Panc1 (cell line): ENCODE results near the gene HS3ST3A1. TPM values are rescaled to one million over a fixed set of nuclear protein-coding genes. Genes with fewer than 3 reads are reported as not detected.

Experiments used
- ATAC-seq: fragments of 200-7000 bp; cut with Tn5 transposase; 2 replicates; pipeline ENCODE4 v1.9.1; 2020; ENCODE audit warnings: mild to moderate bottlenecking, moderate library complexity
- BruUV-seq: library from RNA; stranded (reverse); fragments of 400-500 nt; replicated peaks from 2 replicates; lab custom pipeline; 2021; lab: Mats Ljungman, UMichigan
- CTCF ChIA-PET: fragments of 300-600 bp; sonication (Branson Sonifier 250); formaldehyde crosslinking; loops from one replicate; lab custom pipeline; 2022; ENCODE audit warnings: antibody characterized with exemption; lab: Charles Lee
- POLR2A ChIA-PET: fragments of 300-600 bp; sonication (Branson Sonifier 250); formaldehyde crosslinking; loops from one replicate; lab custom pipeline; 2022; ENCODE audit warnings: antibody characterized with exemption; lab: Charles Lee
- DNase-seq: peaks from one replicate; pipeline ENCODE4 v3.0.0-alpha.2; 2010; ENCODE audit warnings: low read depth, low spot score
- H3K27ac ChIP-seq: 2 replicates; pipeline ENCODE4 v1.5.1; 2011; ENCODE audit warnings: mild to moderate bottlenecking, low read length, inconsistent platforms
- H3K27me3 ChIP-seq: fragments of 200-500 bp; sonication (Bioruptor generic); 2 replicates; pipeline ENCODE4 v1.6.0; 2014; ENCODE audit warnings: low read length, inconsistent platforms; ENCODE audit not compliant: control insufficient read depth, insufficient read depth
- H3K36me3 ChIP-seq: fragments of 200-500 bp; sonication (Bioruptor generic); 2 replicates; pipeline ENCODE4 v1.5.1; 2014; ENCODE audit warnings: inconsistent platforms, mild to moderate bottlenecking, low read length, moderate library complexity; ENCODE audit not compliant: control insufficient read depth, insufficient read depth
- H3K4me1 ChIP-seq: 2 replicates; pipeline ENCODE4 v1.5.1; 2011; ENCODE audit warnings: inconsistent platforms, mild to moderate bottlenecking, low read length, moderate library complexity; ENCODE audit not compliant: control insufficient read depth, insufficient read depth
- H3K4me3 ChIP-seq, 2 experiments: 2 replicates each; pipeline ENCODE4 v1.5.1; 2011 to 2012; ENCODE audit warnings: low read depth in 2 of 2, low read length in 2 of 2, mild to moderate bottlenecking in 2 of 2, inconsistent platforms in 1 of 2, moderate library complexity in 1 of 2
- H3K9me3 ChIP-seq: fragments of 200-500 bp; sonication (Bioruptor generic); 2 replicates; pipeline ENCODE4 v1.5.1; 2014; ENCODE audit warnings: low read depth, mild to moderate bottlenecking, inconsistent platforms, low read length, moderate library complexity; ENCODE audit not compliant: control insufficient read depth, insufficient read depth
- POLR2AphosphoS5 ChIP-seq: IDR thresholded peaks from 2 replicates; pipeline ENCODE4 v1.6.1; 2012; ENCODE audit warnings: mild to moderate bottlenecking, low read depth, low read length, moderate library complexity
- REST ChIP-seq, 2 experiments: IDR thresholded peaks; 2 replicates each; pipeline ENCODE4 v1.6.1; 2011 to 2012; ENCODE audit warnings: low read depth in 2 of 2, control low read depth in 1 of 2, low read length in 1 of 2, mild to moderate bottlenecking in 1 of 2, moderate library complexity in 1 of 2; ENCODE audit not compliant: insufficient read depth in 1 of 2
- SIN3A ChIP-seq: IDR thresholded peaks from 2 replicates; pipeline ENCODE4 v1.6.1; 2012; ENCODE audit warnings: low read depth, mild to moderate bottlenecking, low read length, moderate library complexity, borderline replicate concordance; ENCODE audit not compliant: insufficient read depth
- TCF7L2 ChIP-seq: IDR thresholded peaks from 2 replicates; pipeline ENCODE4 v1.6.1; 2011; ENCODE audit warnings: mild to moderate bottlenecking, low read depth, low read length, inconsistent platforms
- in situ Hi-C: cut with HindIII; loops from 2 replicates; pipeline ENCODE4 v1.10.0; 2016; ENCODE audit warnings: low sequenced_read_pairs, low pct_unique_long_range_greater_than_20kb
- intact Hi-C: fragments of 100-400 bp; cut with micrococcal nuclease; formaldehyde crosslinking; loops from one replicate; pipeline ENCODE4 v1.10.0; 2022; ENCODE audit not compliant: unreplicated experiment
- total RNA-seq: library from RNA; stranded (reverse); gene quantifications from one replicate; pipeline ENCODE4 v1.2.1, GENCODE V29; 2021; ENCODE audit not compliant: unreplicated experiment
- TF ChIP-seq, protein P1 (sequence below): fragments of 450-650 bp; IDR thresholded peaks from 2 replicates; pipeline ENCODE4 v1.5.1; 2017; ENCODE audit warnings: mild to moderate bottlenecking

HS3ST3A1 gene
- total RNA-seq, 1 experiment from 2014 or later = 0.31 TPM

DNA sequence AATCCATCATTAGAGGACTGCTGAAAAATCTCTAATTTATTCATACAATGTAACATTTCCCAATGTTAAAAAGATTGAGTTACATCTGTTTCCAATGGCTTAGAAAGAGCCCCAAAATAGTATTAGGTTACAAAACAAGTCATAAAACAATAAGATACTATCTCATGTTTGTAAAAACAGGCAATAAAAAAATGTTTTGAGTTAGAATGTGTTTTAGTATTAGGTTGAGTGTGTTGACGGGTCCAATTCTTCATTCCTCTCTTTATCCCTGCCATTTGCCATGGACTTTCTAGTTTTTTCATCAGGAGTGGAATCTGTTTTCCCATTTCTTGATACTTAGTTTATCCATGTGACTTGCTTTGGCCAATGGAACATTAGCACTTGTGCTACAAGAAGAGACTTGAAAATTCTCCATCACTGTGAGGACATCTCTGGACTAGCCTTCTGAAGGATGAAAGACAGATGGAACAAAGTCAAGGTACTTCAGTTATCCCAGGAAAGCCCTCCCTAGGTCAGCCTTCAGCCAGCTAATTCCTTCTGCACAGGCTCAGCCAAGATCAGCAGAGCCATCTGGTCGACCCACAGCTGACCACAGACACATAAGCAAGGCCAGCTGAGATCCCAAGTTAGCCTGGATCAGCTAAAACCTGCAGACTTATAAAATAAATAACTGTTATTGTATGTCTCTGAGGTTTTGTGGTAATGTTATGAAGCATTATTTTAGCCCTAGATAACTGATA, 83.3 kb downstream of the HS3ST3A1 start:
- H3K36me3 ChIP-seq = no peaks in the 10 kb centered on the region
- H3K27me3 ChIP-seq = no peaks in the 10 kb centered on the region
- no peak overlapping the region for H3K4me3 ChIP-seq
- H3K27ac ChIP-seq = no peak overlapping the region
- ATAC-seq (no peak), DNase-seq (no peak)
- CTCF ChIA-PET = no interaction called here
- POLR2A ChIA-PET = interaction anchor here (0.8 kb wide), 1 partner anchor 33 kb away, joined by 9 read pairs; no protein-coding TSS in a partner anchor
- BruUV-seq = no TSS peak
- no peaks in the 10 kb centered on the region for H3K9me3 ChIP-seq
- TF ChIP-seq REST (IDR thresholded peaks at IDR 0.05; ENCODE audit: insufficient read depth in 1 of 2, low read depth in 2 of 2, low read length in 1 of 2) = no peak
- TF ChIP-seq POLR2AphosphoS5 = no peak
- TF ChIP-seq, protein P1, sequence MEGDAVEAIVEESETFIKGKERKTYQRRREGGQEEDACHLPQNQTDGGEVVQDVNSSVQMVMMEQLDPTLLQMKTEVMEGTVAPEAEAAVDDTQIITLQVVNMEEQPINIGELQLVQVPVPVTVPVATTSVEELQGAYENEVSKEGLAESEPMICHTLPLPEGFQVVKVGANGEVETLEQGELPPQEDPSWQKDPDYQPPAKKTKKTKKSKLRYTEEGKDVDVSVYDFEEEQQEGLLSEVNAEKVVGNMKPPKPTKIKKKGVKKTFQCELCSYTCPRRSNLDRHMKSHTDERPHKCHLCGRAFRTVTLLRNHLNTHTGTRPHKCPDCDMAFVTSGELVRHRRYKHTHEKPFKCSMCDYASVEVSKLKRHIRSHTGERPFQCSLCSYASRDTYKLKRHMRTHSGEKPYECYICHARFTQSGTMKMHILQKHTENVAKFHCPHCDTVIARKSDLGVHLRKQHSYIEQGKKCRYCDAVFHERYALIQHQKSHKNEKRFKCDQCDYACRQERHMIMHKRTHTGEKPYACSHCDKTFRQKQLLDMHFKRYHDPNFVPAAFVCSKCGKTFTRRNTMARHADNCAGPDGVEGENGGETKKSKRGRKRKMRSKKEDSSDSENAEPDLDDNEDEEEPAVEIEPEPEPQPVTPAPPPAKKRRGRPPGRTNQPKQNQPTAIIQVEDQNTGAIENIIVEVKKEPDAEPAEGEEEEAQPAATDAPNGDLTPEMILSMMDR = no peak
- no peak for TF ChIP-seq SIN3A
- TF ChIP-seq TCF7L2 = no peak
- H3K4me1 ChIP-seq = no peaks in the 10 kb centered on the region
- in situ Hi-C loops (no loop called here), intact Hi-C loops (no loop called here)

DNA sequence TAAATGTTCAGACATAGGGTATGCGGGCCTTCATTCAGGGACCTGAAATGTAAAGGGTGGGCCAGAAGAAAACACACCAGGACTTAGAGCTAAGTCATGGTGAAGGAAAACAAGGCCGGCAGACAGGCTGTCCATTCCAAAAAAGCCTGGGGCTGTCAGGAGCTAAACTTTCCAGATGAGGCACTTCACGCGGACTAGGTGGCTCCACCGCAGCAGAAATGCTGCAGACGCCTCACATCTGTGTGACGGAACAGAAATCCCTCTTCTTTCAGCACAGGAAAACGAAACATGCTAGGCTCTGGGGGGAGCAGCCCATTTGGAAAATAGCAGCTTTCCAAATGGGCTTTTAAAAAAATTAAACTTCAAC, 88.7 kb downstream of the HS3ST3A1 start:
- ChIA-PET CTCF (no interaction called here), POLR2A (no interaction called here)
- intact Hi-C loops = no loop called here
- DNase-seq (no peak), ATAC-seq (no peak)
- H3K27me3 ChIP-seq = no peaks in the 10 kb centered on the region
- TF ChIP-seq REST (IDR thresholded peaks at IDR 0.05; ENCODE audit: insufficient read depth in 1 of 2, low read depth in 2 of 2, low read length in 1 of 2) (no peak), TCF7L2 (no peak), SIN3A (no peak), POLR2AphosphoS5 (no peak)
- TF ChIP-seq, protein P1 = no peak
- H3K9me3 ChIP-seq = no peaks in the 10 kb centered on the region
- no peak overlapping the region for H3K4me3 ChIP-seq
- in situ Hi-C loops = no loop called here
- no peaks in the 10 kb centered on the region for H3K4me1 ChIP-seq
- H3K36me3 ChIP-seq = no peaks in the 10 kb centered on the region
- H3K27ac ChIP-seq = no peak overlapping the region
- no TSS peak for BruUV-seq
